Upper lobe of left lung (tissue), 6 donors: Measurements from ENCODE around the gene TFPI2. TPM values are rescaled to one million over a fixed set of nuclear protein-coding genes. Genes with fewer than 3 reads are reported as not detected.

Experiments used
- ATAC-seq, 2 donors: fragments of 200-7000 bp; cut with Tn5 transposase; one replicate each; pipeline ENCODE4 v1.9.1; 2022; ENCODE audit warnings: mild to moderate bottlenecking in 2 of 2, moderate library complexity in 2 of 2; ENCODE audit not compliant: low FRiP score in 2 of 2
- DNase-seq, 2 donors: peaks; one replicate each; pipeline ENCODE4 v3.0.0-alpha.2; 2019 to 2020
- H3K27ac ChIP-seq, 4 donors: fragments of 200-600 bp; sonication (generic); one replicate each; pipeline ENCODE4 v1.5.1; 2016 to 2019
- H3K27me3 ChIP-seq, 4 donors: fragments of 200-600 bp; sonication (generic); one replicate each; pipeline ENCODE4 v1.5.1; 2017 to 2019
- H3K36me3 ChIP-seq, 4 donors: fragments of 200-600 bp; sonication (generic); one replicate each; pipeline ENCODE4 v1.5.1; 2016 to 2019
- H3K4me1 ChIP-seq, 4 donors: fragments of 200-600 bp; sonication (generic); one replicate each; pipeline ENCODE4 v1.5.1; 2018 to 2019
- H3K4me3 ChIP-seq, 4 donors: fragments of 200-600 bp; sonication (generic); one replicate each; pipeline ENCODE4 v1.5.1; 2017 to 2019; ENCODE audit warnings: mild to moderate bottlenecking in 2 of 4, moderate library complexity in 1 of 4
- H3K9me3 ChIP-seq, 4 donors: fragments of 200-600 bp; sonication (generic); one replicate each; pipeline ENCODE4 v1.5.1; 2018 to 2019
- EP300 ChIP-seq, 4 donors: sonication (generic); formaldehyde crosslinking; IDR thresholded peaks; one replicate each; pipeline ENCODE4 v1.5.1; 2017; ENCODE audit warnings: antibody characterized with exemption in 4 of 4, control low read depth in 2 of 4
- POLR2A ChIP-seq, 4 donors: fragments of 450-650 bp; IDR thresholded peaks; one replicate each; pipeline ENCODE4 v1.5.1; 2016 to 2017; ENCODE audit warnings: antibody characterized with exemption in 4 of 4, mild to moderate bottlenecking in 2 of 4
- POLR2AphosphoS5 ChIP-seq, 2 donors: sonication (generic); formaldehyde crosslinking; IDR thresholded peaks; one replicate each; pipeline ENCODE4 v1.5.1; 2017; ENCODE audit warnings: antibody characterized with exemption in 2 of 2
- WGBS, 2 donors: methylation state at CpG; one replicate each; pipeline ENCODE4 v1.1.5; 2017 to 2018; 5-methylcytosine and 5-hydroxymethylcytosine counted together
- total RNA-seq, 6 donors: library from RNA; depleted of rRNA in 4 of 6; stranded (reverse); fragments of >200 nt in 4 of 6; gene quantifications; one replicate each; pipeline versions ENCODE4 v1.1.0 to v1.2.1, GENCODE V29; 2016 to 2021
- TF ChIP-seq, protein P1 (sequence below), 6 experiments: fragments of 450-650 bp in 4 of 6; fragments of 200-600 bp in 2 of 6; sonication (generic) in 2 of 6; IDR thresholded peaks; one replicate each; pipeline ENCODE4 v1.5.1; 2016 to 2019; ENCODE audit warnings: antibody characterized with exemption in 6 of 6
- donor health status: DM: no; HTN: no; CAD: no; lungs with moderate emphysema.
- donor health status: DM: no; HTN: yes; CAD: no; lungs with severe emphysema.

The TFPI2 gene
- total RNA-seq, 6 donors from 2014 or later: 1.8 to 7.6 (median 3.9) TPM; not detected in 2

DNA sequence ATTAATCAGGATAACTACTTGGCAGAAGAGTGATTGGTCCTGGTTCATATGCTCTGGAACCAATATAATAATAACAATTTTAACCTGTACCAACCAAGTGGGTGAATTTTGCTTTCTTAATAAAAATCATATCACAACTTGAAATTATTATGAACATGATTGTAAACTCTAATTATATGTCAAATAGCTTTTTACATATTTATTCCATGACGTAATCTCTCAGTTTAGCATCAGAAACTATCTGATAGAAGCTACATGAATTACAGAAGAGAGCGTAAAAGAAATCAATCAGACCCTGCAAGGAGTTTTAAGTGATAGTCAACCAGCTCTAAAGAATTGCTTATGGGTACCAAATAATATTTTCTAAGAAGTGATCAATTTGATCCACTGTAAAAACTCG, 41.1 kb upstream of the TFPI2 start:
- peaks cover 0 to 5% (median 0%) of the 10 kb centered on the region in 4 donors for H3K36me3 ChIP-seq
- H3K4me1 ChIP-seq: no peaks in the 10 kb centered on the region
- DNase-seq: no peak
- no peaks in the 10 kb centered on the region for H3K27me3 ChIP-seq
- WGBS, 2 donors: 62 to 71% methylated on average over 3 of the region's 3 CpGs
- TF ChIP-seq EP300 (IDR thresholded peaks at IDR 0.05) (no peak), POLR2A (IDR thresholded peaks at IDR 0.05) (no peak), POLR2AphosphoS5 (IDR thresholded peaks at IDR 0.05) (no peak)
- TF ChIP-seq, protein P1, sequence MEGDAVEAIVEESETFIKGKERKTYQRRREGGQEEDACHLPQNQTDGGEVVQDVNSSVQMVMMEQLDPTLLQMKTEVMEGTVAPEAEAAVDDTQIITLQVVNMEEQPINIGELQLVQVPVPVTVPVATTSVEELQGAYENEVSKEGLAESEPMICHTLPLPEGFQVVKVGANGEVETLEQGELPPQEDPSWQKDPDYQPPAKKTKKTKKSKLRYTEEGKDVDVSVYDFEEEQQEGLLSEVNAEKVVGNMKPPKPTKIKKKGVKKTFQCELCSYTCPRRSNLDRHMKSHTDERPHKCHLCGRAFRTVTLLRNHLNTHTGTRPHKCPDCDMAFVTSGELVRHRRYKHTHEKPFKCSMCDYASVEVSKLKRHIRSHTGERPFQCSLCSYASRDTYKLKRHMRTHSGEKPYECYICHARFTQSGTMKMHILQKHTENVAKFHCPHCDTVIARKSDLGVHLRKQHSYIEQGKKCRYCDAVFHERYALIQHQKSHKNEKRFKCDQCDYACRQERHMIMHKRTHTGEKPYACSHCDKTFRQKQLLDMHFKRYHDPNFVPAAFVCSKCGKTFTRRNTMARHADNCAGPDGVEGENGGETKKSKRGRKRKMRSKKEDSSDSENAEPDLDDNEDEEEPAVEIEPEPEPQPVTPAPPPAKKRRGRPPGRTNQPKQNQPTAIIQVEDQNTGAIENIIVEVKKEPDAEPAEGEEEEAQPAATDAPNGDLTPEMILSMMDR (IDR thresholded peaks at IDR 0.05): no peak
- H3K9me3 ChIP-seq: no peaks in the 10 kb centered on the region
- no peak overlapping the region for H3K27ac ChIP-seq
- ATAC-seq: no peak
- H3K4me3 ChIP-seq: no peak overlapping the region

DNA sequence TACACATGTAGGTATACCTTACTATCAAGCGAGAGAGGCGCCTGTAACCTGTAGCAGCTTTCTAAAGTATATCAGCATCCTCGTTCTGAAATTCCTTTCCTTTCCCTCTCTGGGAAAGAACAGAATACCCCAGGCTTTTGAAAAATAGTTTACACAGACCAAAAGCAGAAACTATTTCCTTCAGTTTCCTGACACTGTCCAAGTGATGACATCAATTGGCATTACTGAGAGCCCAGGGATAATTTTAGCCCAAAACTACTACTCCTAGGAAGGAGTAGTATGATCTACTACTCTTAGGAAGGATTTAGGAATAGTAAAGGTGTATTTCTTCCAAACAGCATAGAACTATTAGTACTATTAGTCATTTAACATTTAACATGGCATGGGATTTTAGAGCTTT, 37.0 kb upstream of the TFPI2 start:
- no peak overlapping the region for H3K4me3 ChIP-seq
- TF ChIP-seq, protein P1 (IDR thresholded peaks at IDR 0.05): no peak
- TF ChIP-seq EP300 (IDR thresholded peaks at IDR 0.05) (no peak), POLR2AphosphoS5 (IDR thresholded peaks at IDR 0.05) (no peak), POLR2A (IDR thresholded peaks at IDR 0.05) (no peak)
- H3K9me3 ChIP-seq: no peaks in the 10 kb centered on the region
- H3K27ac ChIP-seq: peak overlapping the region in 1 of 4 donors; percentile 67
- peaks cover 0 to 9% (median 0%) of the 10 kb centered on the region in 4 donors for H3K36me3 ChIP-seq
- DNase-seq: no peak
- H3K4me1 ChIP-seq: no peaks in the 10 kb centered on the region
- no peaks in the 10 kb centered on the region for H3K27me3 ChIP-seq
- ATAC-seq: no peak
- WGBS, 2 donors: 70 to 77% methylated on average over 3 of the region's 3 CpGs

DNA sequence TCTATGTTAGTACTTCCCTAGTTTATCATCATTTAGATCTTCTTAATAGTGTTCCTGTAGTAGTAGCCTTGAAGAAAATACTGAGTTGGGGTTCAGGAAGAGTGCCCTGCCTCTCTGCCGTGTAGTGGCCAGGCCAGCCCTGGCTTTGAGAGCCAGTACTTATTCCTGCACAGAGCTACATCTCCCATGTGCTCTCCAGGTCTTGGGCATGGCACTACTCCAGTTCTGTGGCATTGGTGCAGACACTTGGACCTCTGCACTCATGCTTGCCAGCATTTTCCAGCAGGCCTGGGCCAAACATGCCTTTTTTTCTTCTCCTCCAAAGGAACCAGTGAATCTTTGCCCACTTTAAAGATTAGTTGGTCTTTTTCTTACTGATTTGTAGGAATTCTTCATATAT, 36.2 kb upstream of the TFPI2 start:
- Histone ChIP-seq H3K9me3 (no peaks in the 10 kb centered on the region), H3K27me3 (peaks cover 0 to under 1% (median 0%) of the 10 kb centered on the region in 4 donors), H3K4me1 (peaks cover 0 to 3% (median 0%) of the 10 kb centered on the region in 4 donors), H3K4me3 (no peak overlapping the region), H3K36me3 (peaks cover 0 to 9% (median 0%) of the 10 kb centered on the region in 4 donors), H3K27ac (peak overlapping the region in 1 of 4 donors; percentile 67)
- DNase-seq: no peak
- ATAC-seq: no peak
- no peak for TF ChIP-seq POLR2AphosphoS5 (IDR thresholded peaks at IDR 0.05)
- no peak for TF ChIP-seq POLR2A (IDR thresholded peaks at IDR 0.05)
- TF ChIP-seq, protein P1 (IDR thresholded peaks at IDR 0.05): no peak
- no peak for TF ChIP-seq EP300 (IDR thresholded peaks at IDR 0.05)
- WGBS, 2 donors: 50 to 67% methylated on average over 1 of the region's 1 CpG

DNA sequence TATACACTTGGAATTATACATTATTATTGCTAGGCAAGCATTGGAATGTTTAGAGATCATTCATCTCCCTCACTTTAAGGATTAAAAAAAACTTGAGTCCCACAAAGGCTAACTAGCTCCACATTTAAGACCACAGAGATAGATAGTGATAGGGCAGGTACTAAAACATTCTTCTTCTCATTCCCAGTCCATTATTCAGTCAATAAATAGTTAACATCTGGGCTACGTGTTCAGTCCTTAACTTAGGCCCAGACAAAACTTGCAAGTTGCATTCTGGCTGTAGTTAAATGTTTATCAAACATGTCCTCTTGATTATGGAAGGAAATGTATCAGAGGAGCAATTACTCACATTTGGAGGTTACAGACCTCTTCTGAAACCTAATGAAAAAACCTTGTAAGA, 33.4 kb upstream of the TFPI2 start:
- ATAC-seq (no peak), DNase-seq (no peak)
- peaks cover 0 to 9% (median 0%) of the 10 kb centered on the region in 4 donors for H3K36me3 ChIP-seq
- no peaks in the 10 kb centered on the region for H3K9me3 ChIP-seq
- H3K27me3 ChIP-seq: peaks cover 0 to 5% (median 0%) of the 10 kb centered on the region in 4 donors
- 36 to 38% methylated on average over 1 of the region's 1 CpG for WGBS, 2 donors
- peaks cover 3 to 8% (median 5%) of the 10 kb centered on the region in 4 donors for H3K4me1 ChIP-seq
- peak overlapping the region; percentile 50 to 58 (median 55) for H3K4me3 ChIP-seq
- no peak for TF ChIP-seq EP300 (IDR thresholded peaks at IDR 0.05)
- no peak for TF ChIP-seq POLR2A (IDR thresholded peaks at IDR 0.05)
- TF ChIP-seq, protein P1 (IDR thresholded peaks at IDR 0.05): no peak
- TF ChIP-seq POLR2AphosphoS5 (IDR thresholded peaks at IDR 0.05): no peak
- H3K27ac ChIP-seq: peak overlapping the region in 2 of 4 donors; percentile 87 to 88

DNA sequence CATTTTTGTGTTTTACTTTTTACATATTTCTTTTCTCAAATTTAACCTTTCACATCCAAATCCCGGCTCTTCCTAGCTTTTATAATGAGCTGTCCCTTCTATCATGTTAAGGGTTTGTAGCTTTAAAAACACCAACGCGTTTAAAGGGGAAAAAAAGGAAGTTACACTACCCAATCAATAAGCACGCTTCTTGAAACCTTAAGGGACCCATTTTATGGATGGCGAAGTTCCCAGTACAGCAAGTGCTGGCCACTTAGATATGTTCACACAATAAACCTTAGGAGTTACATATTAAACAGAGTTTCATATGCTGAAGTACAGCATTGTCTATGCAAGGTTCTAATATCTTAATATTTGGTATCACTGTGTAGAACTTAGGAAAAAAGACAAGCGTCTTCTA, 32.7 kb upstream of the TFPI2 start:
- H3K27ac ChIP-seq: peak overlapping the region in 3 of 4 donors; percentile 76 to 88 (median 87)
- peaks cover 0 to 5% (median 0%) of the 10 kb centered on the region in 4 donors for H3K27me3 ChIP-seq
- ATAC-seq (peak in 1 of 2 donors; percentile 57), DNase-seq (no peak)
- peaks cover 3 to 8% (median 5%) of the 10 kb centered on the region in 4 donors for H3K4me1 ChIP-seq
- no peaks in the 10 kb centered on the region for H3K9me3 ChIP-seq
- no peak for TF ChIP-seq POLR2A (IDR thresholded peaks at IDR 0.05)
- TF ChIP-seq, protein P1 (IDR thresholded peaks at IDR 0.05): no peak
- TF ChIP-seq POLR2AphosphoS5 (IDR thresholded peaks at IDR 0.05): no peak
- TF ChIP-seq EP300 (IDR thresholded peaks at IDR 0.05): no peak
- 44 to 55% methylated on average over 6 of the region's 6 CpGs for WGBS, 2 donors
- peaks cover 0 to 9% (median 0%) of the 10 kb centered on the region in 4 donors for H3K36me3 ChIP-seq
- peak overlapping the region; percentile 50 to 58 (median 55) for H3K4me3 ChIP-seq
